ENCODE results near the gene MOGAT2. TPM values are rescaled to one million over a fixed set of nuclear protein-coding genes. Genes with fewer than 3 reads are reported as not detected.

The MOGAT2 gene
- total and polyA plus RNA-seq, 2 donors (not counting 3 experiments of a cell fraction or from before 2014, with no cell fraction given): not detected

DNA sequence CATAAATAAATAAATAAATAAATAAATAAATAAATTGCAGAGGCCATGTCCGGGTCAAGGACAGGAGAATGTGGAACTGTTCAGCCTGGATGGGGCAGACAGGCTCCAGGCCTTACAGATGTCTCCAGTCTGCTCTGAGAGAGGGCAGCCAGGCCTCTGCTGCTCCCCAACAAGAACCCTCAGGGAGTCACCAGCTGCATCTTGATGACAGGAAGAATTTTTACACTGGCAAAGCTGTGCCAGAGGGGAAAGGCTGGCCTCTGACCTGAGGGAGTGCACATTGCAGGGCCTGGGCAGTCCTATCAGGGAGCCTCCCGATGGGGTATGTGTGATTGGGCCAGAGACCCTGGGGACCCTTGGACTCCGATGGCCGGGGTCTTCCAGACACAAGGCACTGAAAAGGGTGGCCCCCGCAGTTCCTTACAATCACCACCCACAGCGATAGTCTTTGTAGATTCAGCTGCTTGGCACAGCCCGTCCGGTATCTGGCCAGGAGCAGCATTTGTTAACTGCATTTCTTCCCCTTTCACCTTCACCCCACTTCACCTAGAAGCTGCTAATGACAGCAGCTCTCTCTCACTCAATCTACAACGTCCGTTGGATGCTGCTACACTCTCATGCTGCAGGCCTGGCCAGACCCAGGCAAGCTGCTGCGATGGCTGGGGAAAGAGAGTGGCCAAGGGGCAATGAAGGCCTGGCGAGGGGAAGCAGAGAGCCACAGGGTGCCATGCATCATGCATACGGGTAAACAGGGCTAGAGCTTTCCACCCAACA, 8.1 kb downstream of the MOGAT2 start:
- no peak overlapping the region for H3K4me2 ChIP-seq (ENCODE audit: insufficient read depth, low read length)
- TF ChIP-seq POLR2AphosphoS5 (IDR thresholded peaks at IDR 0.05; ENCODE audit: insufficient read depth, low read depth, low read length): no peak
- TF ChIP-seq, protein P1, sequence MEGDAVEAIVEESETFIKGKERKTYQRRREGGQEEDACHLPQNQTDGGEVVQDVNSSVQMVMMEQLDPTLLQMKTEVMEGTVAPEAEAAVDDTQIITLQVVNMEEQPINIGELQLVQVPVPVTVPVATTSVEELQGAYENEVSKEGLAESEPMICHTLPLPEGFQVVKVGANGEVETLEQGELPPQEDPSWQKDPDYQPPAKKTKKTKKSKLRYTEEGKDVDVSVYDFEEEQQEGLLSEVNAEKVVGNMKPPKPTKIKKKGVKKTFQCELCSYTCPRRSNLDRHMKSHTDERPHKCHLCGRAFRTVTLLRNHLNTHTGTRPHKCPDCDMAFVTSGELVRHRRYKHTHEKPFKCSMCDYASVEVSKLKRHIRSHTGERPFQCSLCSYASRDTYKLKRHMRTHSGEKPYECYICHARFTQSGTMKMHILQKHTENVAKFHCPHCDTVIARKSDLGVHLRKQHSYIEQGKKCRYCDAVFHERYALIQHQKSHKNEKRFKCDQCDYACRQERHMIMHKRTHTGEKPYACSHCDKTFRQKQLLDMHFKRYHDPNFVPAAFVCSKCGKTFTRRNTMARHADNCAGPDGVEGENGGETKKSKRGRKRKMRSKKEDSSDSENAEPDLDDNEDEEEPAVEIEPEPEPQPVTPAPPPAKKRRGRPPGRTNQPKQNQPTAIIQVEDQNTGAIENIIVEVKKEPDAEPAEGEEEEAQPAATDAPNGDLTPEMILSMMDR (IDR thresholded peaks at IDR 0.05; ENCODE audit: extremely low read depth in 1 of 2, insufficient read depth in 1 of 2, low read depth in 1 of 2, low read length in 2 of 2): no peak
- ChIA-PET CTCF (interaction anchor here (0.9 to 2.1 kb wide), 9 partner anchors 11 to 593 kb away, joined by 3 to 8 read pairs (median 5); no protein-coding TSS in a partner anchor), POLR2A (no interaction called here)
- no peak for DNase-seq (ENCODE audit: low read depth, low spot score)
- no peaks in the 10 kb centered on the region for H3K4me1 ChIP-seq (ENCODE audit: control insufficient read depth, extremely low read depth, insufficient read depth, low read length)
- H3K27me3 ChIP-seq (ENCODE audit: control insufficient read depth in 2 of 2, insufficient read depth in 2 of 2, low read length in 2 of 2): peaks cover 0 to 1% of the 10 kb centered on the region in 2 experiments
- no peaks in the 10 kb centered on the region for H4K20me1 ChIP-seq (replicated peaks; ENCODE audit: control insufficient read depth, extremely low read depth, insufficient read depth, low read length)
- H2AFZ ChIP-seq (ENCODE audit: low read depth, low read length): no peak overlapping the region
- dilution Hi-C loops (cut with MboI; ENCODE audit: extremely low pct_ligation_motif_present, low sequenced_read_pairs) (no loop called here), intact Hi-C loops (cut with micrococcal nuclease) (no loop called here)
- no peaks in the 10 kb centered on the region for H3K9me1 ChIP-seq (replicated peaks; ENCODE audit: control insufficient read depth, extremely low read depth, insufficient read depth, low read length)
- H3K9me3 ChIP-seq (replicated peaks; ENCODE audit: control insufficient read depth, insufficient read depth, low read length): no peaks in the 10 kb centered on the region
- H3K27ac ChIP-seq (ENCODE audit: insufficient read depth, low read depth, low read length): no peak overlapping the region
- no TSS peak for BruUV-seq (replicated peaks)
- no peak overlapping the region for H3K9ac ChIP-seq (replicated peaks; ENCODE audit: extremely low read depth, insufficient read depth, low read length)
- no peak overlapping the region for H3K4me3 ChIP-seq (replicated peaks in 1 of 3; ENCODE audit: insufficient read depth in 1 of 3, low read depth in 1 of 3, low read length in 3 of 3)
- H3K79me2 ChIP-seq (ENCODE audit: control insufficient read depth, insufficient read depth, low read length): no peaks in the 10 kb centered on the region
- no peaks in the 10 kb centered on the region for H3K36me3 ChIP-seq (ENCODE audit: control insufficient read depth in 2 of 2, extremely low read depth in 1 of 2, insufficient read depth in 2 of 2, low read length in 2 of 2)
- no peak for FAIRE-seq

DNA sequence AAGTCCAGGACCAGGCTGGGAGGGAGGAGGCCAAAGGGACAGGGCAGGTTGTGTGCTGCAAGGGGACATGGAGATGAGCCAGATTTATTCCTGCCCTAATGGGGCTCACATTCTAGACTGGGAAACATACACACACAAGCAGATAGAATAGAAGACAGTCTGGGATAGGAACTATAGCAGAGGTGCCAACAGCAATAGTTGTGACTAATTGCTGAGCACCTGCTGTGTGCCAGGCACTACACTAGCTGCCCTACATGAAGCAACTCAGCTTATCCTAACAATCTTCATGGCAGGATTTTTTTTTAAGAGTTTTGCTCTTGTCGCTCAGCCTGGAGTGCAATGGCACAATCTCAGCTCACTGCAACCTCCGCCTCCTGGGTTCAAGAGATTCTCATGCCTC, 11.4 kb downstream of the MOGAT2 start:
- DNase-seq (ENCODE audit: low read depth, low spot score) (no peak), FAIRE-seq (no peak)
- intact Hi-C loops (cut with micrococcal nuclease): no loop called here
- Histone ChIP-seq H3K4me1 (ENCODE audit: control insufficient read depth, extremely low read depth, insufficient read depth, low read length) (no peaks in the 10 kb centered on the region), H3K4me2 (ENCODE audit: insufficient read depth, low read length) (no peak overlapping the region), H3K4me3 (replicated peaks in 1 of 3; ENCODE audit: insufficient read depth in 1 of 3, low read depth in 1 of 3, low read length in 3 of 3) (no peak overlapping the region), H3K27ac (ENCODE audit: insufficient read depth, low read depth, low read length) (no peak overlapping the region), H3K9me1 (replicated peaks; ENCODE audit: control insufficient read depth, extremely low read depth, insufficient read depth, low read length) (no peaks in the 10 kb centered on the region), H3K9ac (replicated peaks; ENCODE audit: extremely low read depth, insufficient read depth, low read length) (no peak overlapping the region), H2AFZ (ENCODE audit: low read depth, low read length) (no peak overlapping the region), H4K20me1 (replicated peaks; ENCODE audit: control insufficient read depth, extremely low read depth, insufficient read depth, low read length) (no peaks in the 10 kb centered on the region), H3K27me3 (ENCODE audit: control insufficient read depth in 2 of 2, insufficient read depth in 2 of 2, low read length in 2 of 2) (peaks cover 0 to 1% of the 10 kb centered on the region in 2 experiments), H3K36me3 (ENCODE audit: control insufficient read depth in 2 of 2, extremely low read depth in 1 of 2, insufficient read depth in 2 of 2, low read length in 2 of 2) (no peaks in the 10 kb centered on the region), H3K79me2 (ENCODE audit: control insufficient read depth, insufficient read depth, low read length) (no peaks in the 10 kb centered on the region), H3K9me3 (replicated peaks; ENCODE audit: control insufficient read depth, insufficient read depth, low read length) (no peaks in the 10 kb centered on the region)
- dilution Hi-C loops (cut with MboI; ENCODE audit: extremely low pct_ligation_motif_present, low sequenced_read_pairs): no loop called here
- no TSS peak for BruUV-seq (replicated peaks)
- TF ChIP-seq JUN (IDR thresholded peaks at IDR 0.05; ENCODE audit: borderline replicate concordance, insufficient read depth, insufficient read length, low read depth): no peak
- TF ChIP-seq, protein P2, sequence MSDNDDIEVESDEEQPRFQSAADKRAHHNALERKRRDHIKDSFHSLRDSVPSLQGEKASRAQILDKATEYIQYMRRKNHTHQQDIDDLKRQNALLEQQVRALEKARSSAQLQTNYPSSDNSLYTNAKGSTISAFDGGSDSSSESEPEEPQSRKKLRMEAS (IDR thresholded peaks at IDR 0.05; ENCODE audit: insufficient read depth, insufficient read length): no peak
- TF ChIP-seq, protein P1 (IDR thresholded peaks at IDR 0.05; ENCODE audit: extremely low read depth in 1 of 2, insufficient read depth in 1 of 2, low read depth in 1 of 2, low read length in 2 of 2): no peak
- no peak for TF ChIP-seq EZH2 (IDR thresholded peaks at IDR 0.05; ENCODE audit: borderline replicate concordance, low read depth, low read length, severe bottlenecking)
- no peak for TF ChIP-seq POLR2AphosphoS5 (IDR thresholded peaks at IDR 0.05; ENCODE audit: insufficient read depth, low read depth, low read length)
- TF ChIP-seq GATA2 (IDR thresholded peaks at IDR 0.05; ENCODE audit: insufficient read depth, insufficient read length, low read depth, low read length): no peak
- TF ChIP-seq MYC (IDR thresholded peaks at IDR 0.05; ENCODE audit: low read depth, low read length): no peak
- TF ChIP-seq POLR2A (IDR thresholded peaks at IDR 0.05; ENCODE audit: low read depth, low read length): no peak
- no peak for TF ChIP-seq FOS (IDR thresholded peaks at IDR 0.05; ENCODE audit: borderline replicate concordance, insufficient read depth, low read length)
- POLR2A ChIA-PET: no interaction called here
- CTCF ChIA-PET: interaction anchor here (0.8 to 1.6 kb wide), 3 partner anchors 23 to 479 kb away, joined by 3 to 5 read pairs (median 3); no protein-coding TSS in a partner anchor
